Breast epithelium (tissue), 3 donors: ENCODE results near the gene SRGAP2B.
"Not testable (repeated sequence)": the region's sequence is repeated elsewhere in the genome, so short reads cannot be mapped to it uniquely, and the experiment has no call there.

Source experiments
- CTCF ChIP-seq, 3 donors: fragments of 450-650 bp; IDR thresholded peaks; one replicate each; pipeline ENCODE4 v1.5.1; 2016 to 2017; ENCODE audit warnings: antibody characterized with exemption in 3 of 3, mild to moderate bottlenecking in 3 of 3, moderate library complexity in 3 of 3
- POLR2A ChIP-seq: fragments of 450-650 bp; IDR thresholded peaks from one replicate; pipeline ENCODE4 v1.6.1; 2016; ENCODE audit warnings: antibody characterized with exemption, mild to moderate bottlenecking, moderate library complexity

GRCh38 chr1:144913458-144913857 lies 181.7 kb downstream of the SRGAP2B start:
- TF ChIP-seq CTCF (IDR thresholded peaks at IDR 0.05); POLR2A: not testable (repeated sequence)
